GM21786 (cell line): ENCODE data around the gene HS3ST3B1.

Source experiments
- ATAC-seq: cut with Tn5 transposase; IDR thresholded peaks from one replicate; pipeline ENCODE4 v1.9.1; 2021; ENCODE audit not compliant: unreplicated experiment

Gene HS3ST3B1

GRCh38 chr17:14352136-14352535, 51.3 kb downstream of the HS3ST3B1 start:
- no peak for ATAC-seq

- ATAC-seq: no peak
Observed at GRCh38 chr17:14353861-14354474, 53.1 kb downstream of the HS3ST3B1 start.

GRCh38 chr17:14354807-14355206, 53.9 kb downstream of the HS3ST3B1 start:
- no peak for ATAC-seq

- ATAC-seq: no peak
Observed at GRCh38 chr17:14355556-14355955, 54.7 kb downstream of the HS3ST3B1 start.

GRCh38 chr17:14359163-14360020, 58.5 kb downstream of the HS3ST3B1 start:
- peak; percentile 92 for ATAC-seq

- ATAC-seq: no peak
Observed at GRCh38 chr17:14360856-14361255, 60.0 kb downstream of the HS3ST3B1 start.

- no peak for ATAC-seq
Observed at GRCh38 chr17:14361470-14361869, 60.6 kb downstream of the HS3ST3B1 start.

GRCh38 chr17:14361945-14362508, 61.1 kb downstream of the HS3ST3B1 start:
- ATAC-seq: no peak

- no peak for ATAC-seq
Observed at GRCh38 chr17:14366199-14366598, 65.3 kb downstream of the HS3ST3B1 start.

- no peak for ATAC-seq
Observed at GRCh38 chr17:14372461-14372860, 71.6 kb downstream of the HS3ST3B1 start.

- no peak for ATAC-seq
Observed at GRCh38 chr17:14372905-14373613, 72.2 kb downstream of the HS3ST3B1 start.

GRCh38 chr17:14373614-14374259, 72.9 kb downstream of the HS3ST3B1 start:
- ATAC-seq: no peak

- no peak for ATAC-seq
Observed at GRCh38 chr17:14374268-14374667, 73.4 kb downstream of the HS3ST3B1 start.

- no peak for ATAC-seq
Observed at GRCh38 chr17:14376666-14377065, 75.8 kb downstream of the HS3ST3B1 start.

GRCh38 chr17:14381606-14382005, 80.7 kb downstream of the HS3ST3B1 start:
- no peak for ATAC-seq

- no peak for ATAC-seq
Observed at GRCh38 chr17:14387036-14387435, 86.2 kb downstream of the HS3ST3B1 start.

GRCh38 chr17:14389681-14390080, 88.8 kb downstream of the HS3ST3B1 start:
- no peak for ATAC-seq

GRCh38 chr17:14393723-14394122, 92.8 kb downstream of the HS3ST3B1 start:
- ATAC-seq: no peak

- no peak for ATAC-seq
Observed at GRCh38 chr17:14395255-14395654, 94.4 kb downstream of the HS3ST3B1 start.

- ATAC-seq: no peak
Observed at GRCh38 chr17:14396547-14396946, 95.7 kb downstream of the HS3ST3B1 start.

GRCh38 chr17:14398766-14399165, 97.9 kb downstream of the HS3ST3B1 start:
- no peak for ATAC-seq
